Esophagus muscularis mucosa (tissue), 4 donors: ENCODE measurements around the gene SRD5A1.

Experiments used
- CTCF ChIP-seq, 3 experiments: fragments of 200-600 bp in 2 of 3; fragments of 450-650 bp in 1 of 3; sonication (generic) in 2 of 3; IDR thresholded peaks; one replicate each; pipeline ENCODE4 v1.5.1; 2017 to 2019; ENCODE audit warnings: antibody characterized with exemption in 3 of 3, mild to moderate bottlenecking in 2 of 3, moderate library complexity in 1 of 3
- EP300 ChIP-seq: sonication (generic); formaldehyde crosslinking; IDR thresholded peaks from one replicate; pipeline ENCODE4 v1.6.1; 2017; ENCODE audit warnings: antibody characterized with exemption
- POLR2A ChIP-seq: fragments of 450-650 bp; IDR thresholded peaks from one replicate; pipeline ENCODE4 v1.6.1; 2017; ENCODE audit warnings: antibody characterized with exemption, moderate library complexity, mild to moderate bottlenecking, low read depth

- TF ChIP-seq POLR2A = no peak
- TF ChIP-seq CTCF (IDR thresholded peaks at IDR 0.05) = no peak
- TF ChIP-seq EP300 = no peak
Observed at GRCh38 chr5:6590581-6590980, 42.7 kb upstream of the SRD5A1 start.
